NCI-H146 treated with DMSO at 0.1 percent for 48 hours (cell line): ENCODE measurements around the gene PTH2R.
"Not testable (repeated sequence)": the region's sequence is repeated elsewhere in the genome, so short reads cannot be mapped to it uniquely, and the experiment has no call there.

Experiments
- DNase-seq: peaks from one replicate; lab custom pipeline; 2025; ENCODE audit not compliant: unreplicated experiment; lab: John Stamatoyannopoulos, UW

PTH2R gene, protein sequence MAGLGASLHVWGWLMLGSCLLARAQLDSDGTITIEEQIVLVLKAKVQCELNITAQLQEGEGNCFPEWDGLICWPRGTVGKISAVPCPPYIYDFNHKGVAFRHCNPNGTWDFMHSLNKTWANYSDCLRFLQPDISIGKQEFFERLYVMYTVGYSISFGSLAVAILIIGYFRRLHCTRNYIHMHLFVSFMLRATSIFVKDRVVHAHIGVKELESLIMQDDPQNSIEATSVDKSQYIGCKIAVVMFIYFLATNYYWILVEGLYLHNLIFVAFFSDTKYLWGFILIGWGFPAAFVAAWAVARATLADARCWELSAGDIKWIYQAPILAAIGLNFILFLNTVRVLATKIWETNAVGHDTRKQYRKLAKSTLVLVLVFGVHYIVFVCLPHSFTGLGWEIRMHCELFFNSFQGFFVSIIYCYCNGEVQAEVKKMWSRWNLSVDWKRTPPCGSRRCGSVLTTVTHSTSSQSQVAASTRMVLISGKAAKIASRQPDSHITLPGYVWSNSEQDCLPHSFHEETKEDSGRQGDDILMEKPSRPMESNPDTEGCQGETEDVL

DNA sequence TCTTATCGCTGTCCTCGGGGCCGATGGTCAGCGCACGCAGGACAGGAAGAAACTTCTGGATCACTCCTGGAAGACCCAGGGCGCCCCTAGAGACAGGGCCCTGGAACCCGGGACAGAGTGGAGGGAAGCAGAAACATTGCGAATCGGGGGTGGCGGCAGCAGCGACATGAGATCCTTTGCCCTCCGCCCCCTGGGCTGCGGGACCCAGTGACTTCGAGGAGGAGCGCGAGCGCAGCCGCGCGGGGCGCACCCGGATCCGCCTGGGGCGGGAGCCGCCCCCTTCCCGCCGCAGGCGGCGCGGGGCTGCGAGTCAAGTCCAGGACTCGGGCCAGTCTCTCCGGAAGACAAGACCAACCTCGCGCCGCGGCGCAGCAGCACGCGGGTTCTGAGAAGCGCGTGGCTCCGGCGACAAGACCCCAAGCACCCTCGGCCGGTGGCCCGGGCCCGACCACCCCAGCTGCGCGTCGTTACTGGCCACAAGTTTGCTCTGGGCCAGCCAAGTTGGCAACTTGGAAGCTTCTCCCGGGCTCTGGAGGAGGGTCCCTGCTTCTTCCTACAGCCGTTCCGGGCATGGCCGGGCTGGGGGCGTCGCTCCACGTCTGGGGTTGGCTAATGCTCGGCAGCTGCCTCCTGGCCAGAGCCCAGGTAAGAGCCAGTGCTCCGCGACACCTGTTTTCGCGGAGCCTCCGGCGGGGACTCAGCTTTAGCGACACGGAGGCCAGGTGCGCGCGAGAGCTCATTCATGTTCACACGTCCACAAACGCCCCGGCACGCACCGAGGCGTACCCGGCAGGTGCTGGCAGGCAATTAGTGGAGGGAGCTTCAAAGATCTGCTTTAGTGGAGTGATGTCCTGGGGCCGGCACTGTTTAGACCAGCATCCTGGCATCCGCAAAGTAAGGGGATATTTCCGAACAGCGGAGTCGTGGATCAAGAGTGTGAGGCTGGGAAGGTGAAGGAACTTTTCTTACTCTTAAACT is at the start of gene PTH2R:
PTH2R (plus strand) TSS at position 319 of the 978 bp plus-strand sequence; CDS start at position 571, 252 bp downstream.
- DNase-seq = peak; percentile 17

DNA sequence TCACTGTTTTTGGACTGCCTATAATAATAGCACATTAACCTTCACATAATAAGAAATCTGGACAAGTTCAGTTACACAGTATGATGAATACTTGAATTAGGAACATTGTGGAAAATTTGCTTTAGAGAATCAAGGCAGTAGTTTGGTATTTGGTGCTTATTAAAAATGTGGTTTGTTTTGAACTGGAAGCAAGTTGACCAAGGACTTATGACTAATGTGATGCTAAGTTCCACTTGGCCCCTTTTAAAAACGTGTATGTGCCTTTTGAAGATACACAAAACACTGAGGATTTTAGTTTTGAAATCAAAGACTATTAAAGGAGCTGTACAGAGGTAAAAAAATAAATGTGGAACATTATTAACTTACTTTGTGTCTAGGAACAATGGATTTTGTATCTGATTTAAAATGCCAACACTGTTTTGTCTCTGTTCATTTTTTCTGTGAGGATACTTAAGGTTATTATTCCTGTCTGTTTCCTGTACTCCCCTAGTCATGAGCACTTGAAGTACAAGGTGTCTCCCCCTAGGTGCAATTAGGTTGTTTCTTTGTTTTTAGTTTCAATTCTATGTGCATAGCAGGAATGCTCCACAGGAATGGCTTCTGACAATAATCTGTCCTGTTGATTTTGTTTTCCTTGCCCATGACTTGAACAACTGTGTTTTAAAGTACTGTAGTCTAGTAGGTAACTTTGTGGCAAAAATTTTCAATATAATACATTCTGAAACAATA is 49.6 kb upstream of the PTH2R start:
- no peak for DNase-seq

DNA sequence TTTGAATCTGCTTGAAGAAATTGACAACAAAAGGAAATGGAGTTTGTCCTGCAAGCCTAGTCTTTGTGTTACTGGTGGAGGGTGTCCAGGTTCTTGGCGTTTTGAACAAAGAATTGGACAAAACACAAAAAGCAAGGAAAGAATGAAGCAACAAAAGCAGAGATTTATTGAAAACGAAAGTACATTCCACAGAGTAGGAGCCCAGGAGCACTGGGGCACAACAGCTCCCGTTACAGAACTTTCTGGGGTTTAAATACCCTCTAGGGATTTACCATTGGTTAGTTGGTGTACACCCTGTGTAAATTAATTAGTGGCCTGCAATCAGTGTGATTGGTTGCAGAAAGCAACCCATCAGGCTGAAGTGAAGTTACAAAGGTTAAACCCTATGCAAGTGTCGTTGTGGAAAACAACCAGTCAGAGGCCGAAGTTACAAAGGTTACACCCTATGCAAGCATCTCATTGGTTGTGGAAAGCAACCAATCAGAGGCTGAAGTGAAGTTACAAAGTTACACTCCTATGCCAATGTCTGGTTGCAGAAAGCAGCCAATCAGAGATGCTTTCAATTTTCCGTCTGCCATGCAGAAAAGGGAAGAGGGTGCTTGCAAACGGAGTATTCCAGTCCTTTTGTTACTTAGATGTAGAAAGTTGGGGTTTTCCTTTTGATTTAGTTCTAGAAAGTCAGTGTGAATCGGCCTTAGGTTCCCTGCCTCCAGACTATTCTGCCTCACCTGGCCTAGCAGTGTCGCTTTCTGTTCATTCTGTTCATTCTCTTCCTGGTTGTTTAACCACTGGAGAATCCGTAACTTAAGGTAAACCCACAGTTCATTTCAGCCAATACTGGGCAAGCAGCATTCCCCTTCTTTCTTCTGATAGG is 47.6 kb upstream of the PTH2R start:
- no peak for DNase-seq

DNA sequence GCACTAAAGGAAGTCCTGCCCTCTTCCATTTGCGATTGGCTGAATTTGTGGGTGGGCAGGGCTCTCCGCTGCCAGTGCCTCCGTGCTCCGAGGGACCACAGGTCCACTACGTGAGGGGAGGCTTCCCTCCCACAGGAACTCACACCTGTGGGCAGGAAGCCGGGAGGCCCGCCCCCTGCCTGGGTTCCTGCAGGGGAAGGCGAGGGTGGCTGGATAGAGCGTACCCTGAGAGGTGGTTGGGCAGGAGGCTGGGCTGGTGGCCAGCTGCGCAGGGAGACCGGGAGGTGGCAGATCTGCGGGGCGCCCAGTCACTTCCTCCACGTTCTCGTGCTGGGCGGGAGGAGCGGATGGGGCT is 47.0 kb upstream of the PTH2R start:
- DNase-seq = no peak

DNA sequence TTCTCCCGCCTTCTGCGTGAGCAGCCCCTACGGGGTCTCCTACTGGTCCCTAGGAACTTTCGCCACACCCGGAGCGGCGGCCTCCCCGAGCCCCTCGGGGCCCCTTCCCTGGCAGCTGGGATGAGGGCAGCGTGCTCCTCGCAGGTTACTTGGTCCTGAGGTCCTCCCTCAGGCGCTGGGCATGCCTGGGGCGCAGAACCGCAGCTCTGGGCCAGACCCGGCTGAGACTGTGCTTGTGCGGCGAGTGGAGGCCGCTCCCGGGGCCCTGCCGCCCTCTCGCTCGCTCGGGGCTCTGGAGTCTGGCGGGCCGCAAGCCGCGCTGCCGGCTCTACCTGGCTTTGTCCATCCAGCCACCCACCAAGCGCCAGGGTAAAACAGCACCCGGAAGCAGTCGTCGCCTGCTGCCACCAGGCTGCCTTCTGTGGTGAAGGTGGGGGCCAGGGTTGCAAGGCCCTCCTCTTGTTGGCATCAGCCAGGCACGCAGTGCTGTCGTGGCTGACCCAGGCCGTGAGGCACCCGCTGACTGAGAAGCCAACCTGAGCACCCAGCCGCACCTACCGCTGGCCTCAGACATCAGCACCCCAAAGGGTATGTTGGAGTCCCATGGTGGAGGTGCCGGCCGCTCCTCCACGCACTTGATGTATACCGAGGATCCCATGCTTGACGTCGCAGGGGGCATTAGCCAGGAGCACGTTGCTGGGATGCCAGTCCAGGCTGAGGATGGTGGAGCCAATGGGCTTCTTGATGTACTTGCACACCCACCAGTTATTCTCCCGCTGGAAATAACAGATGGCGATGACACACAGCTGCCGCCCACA is 46.1 kb upstream of the PTH2R start:
- DNase-seq = no peak

DNA sequence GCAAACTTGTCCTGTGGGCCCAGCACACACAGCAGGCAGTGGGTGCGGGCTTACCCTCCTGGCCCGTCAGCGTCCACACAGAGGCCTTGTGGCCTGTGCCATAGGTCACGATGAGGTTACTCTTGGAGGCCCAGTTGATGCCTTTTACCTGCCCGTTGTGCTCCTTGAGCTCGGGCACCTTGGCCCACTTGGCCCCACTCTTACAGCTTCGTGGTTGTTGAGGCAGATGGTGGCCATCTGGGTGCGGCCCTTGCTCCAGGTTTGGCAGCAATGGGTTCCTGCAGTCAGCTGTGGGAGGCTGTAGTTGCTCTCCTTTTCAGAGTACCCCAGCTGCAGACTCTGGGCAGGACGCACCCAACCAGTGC is 45.5 kb upstream of the PTH2R start:
- no peak for DNase-seq

DNA sequence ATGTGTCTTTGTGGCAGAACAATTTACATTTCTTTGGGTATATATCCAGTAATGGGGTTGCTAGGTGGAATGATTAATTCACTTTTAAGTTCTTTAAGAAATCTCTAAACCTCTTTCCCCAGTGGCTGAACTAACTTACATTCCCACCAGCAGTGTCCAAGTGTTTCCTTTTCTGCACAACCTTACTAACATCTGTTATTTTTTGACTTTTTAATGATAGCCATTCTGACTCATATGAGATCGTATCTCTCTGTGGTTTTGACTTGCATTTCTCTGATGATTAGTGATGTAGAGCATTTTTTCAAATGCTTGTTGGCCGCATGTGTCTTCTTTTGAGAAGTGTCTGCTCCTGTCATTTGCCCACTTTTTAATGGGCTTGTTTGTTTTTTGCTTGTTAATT is 43.1 kb upstream of the PTH2R start:
- DNase-seq = no peak

DNA sequence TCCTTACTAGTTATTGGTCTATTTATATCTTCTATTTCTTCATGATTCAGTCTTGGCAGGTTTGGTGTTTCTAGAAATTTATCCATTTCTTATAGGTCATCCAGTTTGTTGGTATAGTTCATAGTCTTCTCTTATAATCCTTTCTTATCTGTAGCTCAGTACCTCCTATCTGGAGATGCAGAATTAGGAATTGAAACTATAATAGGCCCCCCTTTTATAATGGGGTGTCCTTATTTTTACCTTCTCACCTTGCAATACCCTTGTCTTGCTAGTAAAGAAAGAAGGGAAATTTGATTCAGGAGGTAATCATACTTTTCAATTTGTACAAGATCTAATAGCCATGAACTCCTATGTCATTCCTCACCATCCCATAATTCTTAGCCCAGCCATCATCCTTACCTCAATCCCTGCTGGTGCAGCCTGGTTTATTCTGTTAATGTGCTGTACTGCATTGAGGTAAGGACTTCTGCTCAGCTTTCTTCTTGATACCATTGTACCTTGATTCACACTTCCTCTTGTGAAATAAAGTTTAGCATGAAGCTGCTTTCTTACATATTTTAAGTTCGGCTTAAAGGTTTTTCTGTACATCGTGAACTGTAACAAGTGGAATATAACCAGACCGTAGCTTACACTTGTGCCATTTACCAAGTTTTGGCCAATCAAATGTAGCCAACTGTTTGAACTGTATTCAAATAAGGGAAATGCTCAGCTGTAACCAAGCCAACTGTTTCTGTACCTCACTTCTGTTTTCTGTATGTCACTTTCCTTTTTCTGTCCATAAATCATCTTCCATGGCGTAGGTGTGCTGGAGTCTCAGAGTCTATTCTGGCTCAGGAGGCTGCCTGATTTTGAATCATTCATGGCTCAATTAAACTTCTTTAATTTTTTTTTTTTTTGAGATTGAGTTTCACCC is 40.1 kb upstream of the PTH2R start:
- no peak for DNase-seq

DNA sequence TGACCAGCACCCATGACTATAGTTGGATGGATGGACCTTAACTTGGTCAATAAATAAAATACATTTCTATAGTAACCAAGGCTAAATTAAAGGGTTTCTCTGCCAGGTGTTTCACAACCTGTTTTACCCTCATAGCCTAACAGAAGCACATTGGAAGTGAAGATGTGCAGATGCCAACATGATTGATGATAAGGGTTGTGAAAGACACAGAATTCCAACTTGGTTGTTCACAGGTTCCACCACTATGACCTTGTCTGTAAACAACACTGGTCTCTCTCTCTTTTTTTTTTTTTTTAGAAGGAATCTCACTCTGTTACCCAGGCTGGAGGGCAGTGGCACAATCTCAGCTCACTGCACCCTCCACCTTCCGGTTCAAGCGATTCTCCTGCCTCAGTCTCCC is 37.5 kb upstream of the PTH2R start:
- no peak for DNase-seq

DNA sequence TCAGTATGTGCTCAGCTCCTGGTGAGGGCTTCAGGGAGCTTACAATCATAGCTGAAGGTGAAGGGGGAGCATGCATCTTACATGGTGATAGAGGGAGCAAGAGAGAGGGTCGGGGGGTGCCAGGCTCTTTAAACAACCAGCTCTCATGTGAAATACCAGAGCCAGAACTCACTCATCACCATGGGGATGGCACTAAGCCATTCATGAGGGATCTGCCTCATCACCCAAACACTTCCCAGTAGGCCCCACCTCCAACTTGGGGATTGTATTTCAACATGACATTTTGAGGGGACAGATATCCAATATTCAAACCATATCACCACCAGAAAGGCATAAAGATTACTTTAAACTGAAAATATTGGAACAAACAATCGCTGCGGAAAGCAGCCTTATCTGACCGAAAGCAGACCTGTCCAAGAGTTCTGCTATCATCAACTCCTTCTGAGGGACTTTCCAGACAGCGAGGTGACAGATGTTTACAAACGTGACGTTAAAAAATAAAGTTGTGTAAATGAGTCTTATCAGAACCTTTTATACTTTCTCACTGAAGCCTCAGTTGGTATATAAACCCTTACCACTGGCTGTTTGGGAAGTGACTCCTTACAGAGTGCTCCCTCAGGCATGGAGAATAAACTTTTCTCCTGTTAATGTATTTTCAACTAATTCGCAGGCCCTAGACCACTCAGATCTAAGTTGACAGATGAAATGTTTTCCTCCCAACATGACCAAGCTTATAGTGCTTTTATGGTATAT is 35.5 kb upstream of the PTH2R start:
- no peak for DNase-seq

DNA sequence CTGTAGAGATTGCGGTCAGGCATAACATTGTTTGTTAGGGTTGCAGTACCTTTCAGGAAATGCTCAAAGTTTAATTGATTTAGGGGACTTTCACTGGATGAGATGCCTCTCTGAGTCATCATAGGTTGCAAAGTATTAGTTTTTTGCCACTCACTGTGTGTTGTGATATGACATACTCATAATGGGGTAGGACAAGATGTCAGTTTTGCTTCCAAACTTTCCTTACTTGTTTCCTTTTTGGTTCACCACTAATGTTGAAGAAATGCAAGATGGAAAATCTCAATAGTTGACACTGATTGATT is 35.0 kb upstream of the PTH2R start:
- no peak for DNase-seq

DNA sequence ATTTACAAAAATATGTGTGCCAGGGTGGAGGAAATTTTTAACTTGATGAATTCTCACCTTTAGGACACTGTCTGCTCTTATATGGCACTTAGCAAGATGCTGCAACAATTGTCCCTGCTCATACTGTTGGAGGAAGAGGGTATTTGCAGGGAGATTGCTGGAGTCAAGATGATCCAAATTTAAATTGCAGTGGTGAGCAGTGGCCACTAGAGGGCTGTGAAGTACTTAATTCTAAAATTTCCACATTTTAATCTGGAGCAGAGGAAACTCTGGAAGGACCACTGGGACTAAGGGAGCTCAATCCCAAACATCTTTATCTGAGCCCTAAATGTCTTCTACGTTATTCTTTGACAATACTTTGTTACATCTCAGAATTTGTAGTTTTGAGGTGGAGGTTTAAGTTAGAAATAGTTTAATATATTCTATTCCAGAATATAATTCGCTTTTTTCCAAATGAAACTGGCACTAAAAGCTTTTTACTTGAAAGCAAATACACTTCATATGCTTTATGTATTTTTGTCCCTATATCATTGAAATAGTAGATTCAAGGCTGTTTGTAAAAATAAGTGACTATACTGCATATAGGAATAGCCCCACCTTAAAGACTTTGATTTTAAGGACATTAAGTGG is 33.0 kb upstream of the PTH2R start:
- peak; percentile 10 for DNase-seq

DNA sequence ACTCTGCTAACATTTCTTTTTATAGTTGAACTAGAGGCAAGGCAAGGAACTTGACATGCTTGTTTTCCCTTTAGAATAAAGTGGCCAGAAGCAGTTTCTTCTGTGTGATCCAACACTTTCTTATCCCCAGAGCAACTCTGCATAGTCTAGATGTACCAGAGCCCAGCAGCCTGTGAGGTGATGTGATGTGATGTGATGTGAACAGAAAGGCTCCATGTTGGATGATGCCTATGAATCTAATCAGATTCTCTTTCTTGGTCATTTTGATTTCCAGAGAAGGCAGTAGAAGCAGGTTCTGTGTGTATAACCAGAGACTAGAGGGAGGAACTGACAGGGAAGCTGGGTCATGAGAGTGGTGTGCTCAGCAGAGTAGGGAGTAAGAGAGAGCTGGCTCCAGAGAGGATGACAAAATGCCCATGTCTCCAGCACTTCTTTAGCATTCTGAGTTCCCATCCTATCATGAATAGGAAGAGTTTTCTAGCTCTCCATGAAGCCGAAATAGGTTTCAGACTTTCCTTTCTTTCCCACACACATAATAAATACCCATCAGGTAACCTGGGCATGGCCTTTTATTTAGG is 31.0 kb upstream of the PTH2R start:
- no peak for DNase-seq

DNA sequence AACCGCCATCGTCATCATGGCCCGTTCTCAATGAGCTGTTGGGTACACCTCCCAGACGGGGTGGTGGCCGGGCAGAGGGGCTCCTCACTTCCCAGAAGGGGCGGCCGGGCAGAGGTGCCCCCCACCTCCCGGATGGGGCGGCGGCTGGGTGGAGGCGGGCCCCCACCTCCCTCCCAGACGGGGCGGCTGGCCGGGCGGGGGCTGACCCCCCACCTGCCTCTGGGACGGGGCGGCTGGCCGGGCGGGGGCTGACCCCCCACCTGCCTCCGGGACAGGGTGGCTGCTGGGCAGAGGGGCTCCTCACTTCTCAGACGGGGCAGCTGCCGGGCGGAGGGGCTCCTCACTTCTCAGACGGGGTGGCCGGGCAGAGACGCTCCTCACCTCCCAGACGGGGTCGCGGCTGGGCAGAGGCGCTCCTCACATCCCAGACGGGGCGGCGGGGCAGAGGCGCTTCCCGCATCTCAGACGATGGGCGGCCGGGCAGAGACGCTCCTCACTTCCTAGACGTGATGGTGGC is 29.2 kb upstream of the PTH2R start:
- not testable (repeated sequence) for DNase-seq

DNA sequence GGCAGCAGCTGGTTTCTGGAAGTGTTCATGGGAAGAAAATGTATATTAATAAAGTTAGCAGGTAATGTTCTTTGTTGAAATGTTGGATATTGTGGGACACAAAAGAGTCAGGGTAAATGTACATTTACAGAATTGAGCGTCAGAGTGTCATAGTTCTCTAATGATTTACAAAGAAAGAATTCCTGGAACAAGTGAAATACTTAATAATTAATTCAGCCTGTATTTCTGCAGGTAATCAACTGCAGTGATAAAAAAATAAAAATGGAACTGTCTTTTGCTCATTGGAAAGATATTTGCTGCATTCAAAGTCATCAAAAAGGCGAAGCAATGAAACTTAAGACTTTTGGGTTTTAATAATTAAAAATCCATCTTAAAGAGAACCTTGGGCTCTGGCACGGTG is 27.4 kb upstream of the PTH2R start:
- no peak for DNase-seq

DNA sequence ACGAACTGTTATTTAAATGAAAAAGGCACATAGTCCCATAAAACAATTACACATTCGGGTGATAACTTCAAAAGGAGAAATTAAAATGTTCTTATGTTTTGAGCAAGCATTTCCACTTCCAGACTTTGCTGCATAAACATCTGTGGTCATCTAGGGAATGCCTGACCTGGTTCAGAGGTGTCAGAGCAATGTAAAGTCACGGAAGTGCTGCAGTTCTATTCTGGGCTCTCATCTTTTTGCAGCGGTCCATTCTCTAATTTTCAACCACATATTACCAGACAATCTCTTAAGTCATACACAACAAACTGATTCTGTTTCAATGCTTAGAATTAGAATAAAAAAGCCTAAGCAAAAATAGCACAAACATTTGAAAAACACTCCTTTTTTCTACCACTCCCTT is 22.0 kb upstream of the PTH2R start:
- DNase-seq = no peak

DNA sequence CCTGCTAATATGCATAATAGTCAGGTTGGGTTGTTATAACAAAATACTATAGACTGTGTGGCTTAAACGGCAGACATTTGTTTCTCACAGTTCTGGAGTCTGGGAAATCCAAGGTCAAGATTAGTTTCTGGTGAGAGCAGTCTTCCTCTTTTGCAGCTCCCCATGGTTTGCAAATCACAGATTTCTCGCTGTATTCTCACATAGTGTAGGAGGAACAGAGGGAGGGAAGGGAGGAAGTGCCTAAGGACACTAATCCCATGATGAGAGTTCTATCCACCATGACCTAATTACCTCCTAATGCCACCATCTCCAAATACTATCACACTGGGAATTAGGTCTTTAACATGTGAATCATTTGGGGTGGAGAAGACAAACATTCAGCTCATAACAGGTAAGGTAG is 20.1 kb upstream of the PTH2R start:
- no peak for DNase-seq
